Psoas muscle (tissue), 8 donors: ENCODE results near the gene GPR84. TPM values are rescaled to one million over a fixed set of nuclear protein-coding genes. Genes with fewer than 3 reads are reported as not detected.

ENCODE experiments used
- ATAC-seq, 4 donors: fragments of 200-7000 bp; cut with Tn5 transposase; one replicate each; pipeline ENCODE4 v1.9.1; 2020; ENCODE audit warnings: moderate library complexity in 3 of 4, mild to moderate bottlenecking in 2 of 4
- DNase-seq, 2 donors: peaks; one replicate each; pipeline ENCODE4 v3.0.0-alpha.2; 2020
- H3K27ac ChIP-seq: fragments of 200-600 bp; one replicate; pipeline ENCODE4 v1.8.0; 2022
- H3K27me3 ChIP-seq, 3 donors: fragments of 200-600 bp in 1 of 3; one replicate each; pipeline versions ENCODE4 v1.6.1 to v1.8.0; 2013 to 2022; ENCODE audit warnings: low read length in 2 of 3, mild to moderate bottlenecking in 2 of 3, moderate library complexity in 1 of 3; ENCODE audit not compliant: insufficient read depth in 3 of 3
- H3K36me3 ChIP-seq, 2 donors: fragments of 200-600 bp in 1 of 2; one replicate each; pipeline versions ENCODE4 v1.6.1 to v1.8.0; 2013 to 2022; ENCODE audit warnings: low read depth in 1 of 2, mild to moderate bottlenecking in 1 of 2, moderate library complexity in 1 of 2; ENCODE audit not compliant: insufficient read depth in 1 of 2
- H3K4me1 ChIP-seq: fragments of 200-600 bp; one replicate; pipeline ENCODE4 v1.8.0; 2022
- H3K4me3 ChIP-seq: fragments of 200-600 bp; one replicate; pipeline ENCODE4 v1.8.0; 2022; ENCODE audit warnings: mild to moderate bottlenecking
- H3K9me3 ChIP-seq: fragments of 200-600 bp; one replicate; pipeline ENCODE4 v1.8.0; 2022
- WGBS, 3 donors: extraction: QIAGEN DNeasy Blood & Tissue Kit; methylation state at CpG; one replicate each; pipeline versions ENCODE4 v1.1.6 to v1.1.7; 2013; 5-methylcytosine and 5-hydroxymethylcytosine counted together
- intact Hi-C, 2 donors: fragments of 100-400 bp; cut with DNase I; formaldehyde crosslinking; loops; one replicate each; pipeline versions ENCODE4 v1.11.0 to v1.14.2; 2022
- polyA plus RNA-seq, 3 donors: library from polyadenylated mRNA; stranded (reverse); fragments of 200-250 nt; gene quantifications; one replicate each; pipeline ENCODE4 v1.2.3, GENCODE V29; 2013
- total RNA-seq, 4 donors: library from RNA; stranded (reverse); fragmentation: NEBNext Ultra II Directional in 2 of 4; extraction: Animal tissue kit (Norgen Biotek cat#: 25700) in 2 of 4; gene quantifications; one replicate each; pipeline versions ENCODE4 v1.2.1 to v1.2.4, GENCODE V29; 2021 to 2023
- TF ChIP-seq, protein P1 (sequence below): fragments of 200-600 bp; IDR thresholded peaks from one replicate; pipeline ENCODE4 v1.8.0; 2022; ENCODE audit warnings: antibody characterized with exemption
- donor health status: healthy with polysubstance abuse.
- donor health status: DM: no; HTN: no; CAD: no; lungs with moderate emphysema.
- donor health status: Bipolar disorder and iron deficiency.
- donor health status: healthy.
- donor health status: DM: yes; HTN: yes; CAD: no.
- donor health status: DM: no; HTN: no; CAD: no.
- donor health status: DM: no; HTN: no; CAD: no.
- donor health status: DM: yes; HTN: yes; CAD: no.

GPR84 gene
- total and polyA plus RNA-seq, 7 donors = 0.16 to 0.40 TPM; not detected in 5

GRCh38 chr12:54363618-54364017 lies 668 bp downstream of the GPR84 start:
- H3K27me3 ChIP-seq = no peaks in the 10 kb centered on the region
- no peak overlapping the region for H3K27ac ChIP-seq
- peaks cover 7% of the 10 kb centered on the region for H3K4me1 ChIP-seq
- H3K9me3 ChIP-seq = no peaks in the 10 kb centered on the region
- ATAC-seq = no peak
- intact Hi-C loops = loop anchor here (5.0 kb wide), 2 partner anchors 71 to 141 kb away; no protein-coding TSS in a partner anchor
- no peak for DNase-seq
- 81 to 88% (median 87%) methylated on average over 6 of the region's 6 CpGs for WGBS, 3 donors
- TF ChIP-seq, protein P1, sequence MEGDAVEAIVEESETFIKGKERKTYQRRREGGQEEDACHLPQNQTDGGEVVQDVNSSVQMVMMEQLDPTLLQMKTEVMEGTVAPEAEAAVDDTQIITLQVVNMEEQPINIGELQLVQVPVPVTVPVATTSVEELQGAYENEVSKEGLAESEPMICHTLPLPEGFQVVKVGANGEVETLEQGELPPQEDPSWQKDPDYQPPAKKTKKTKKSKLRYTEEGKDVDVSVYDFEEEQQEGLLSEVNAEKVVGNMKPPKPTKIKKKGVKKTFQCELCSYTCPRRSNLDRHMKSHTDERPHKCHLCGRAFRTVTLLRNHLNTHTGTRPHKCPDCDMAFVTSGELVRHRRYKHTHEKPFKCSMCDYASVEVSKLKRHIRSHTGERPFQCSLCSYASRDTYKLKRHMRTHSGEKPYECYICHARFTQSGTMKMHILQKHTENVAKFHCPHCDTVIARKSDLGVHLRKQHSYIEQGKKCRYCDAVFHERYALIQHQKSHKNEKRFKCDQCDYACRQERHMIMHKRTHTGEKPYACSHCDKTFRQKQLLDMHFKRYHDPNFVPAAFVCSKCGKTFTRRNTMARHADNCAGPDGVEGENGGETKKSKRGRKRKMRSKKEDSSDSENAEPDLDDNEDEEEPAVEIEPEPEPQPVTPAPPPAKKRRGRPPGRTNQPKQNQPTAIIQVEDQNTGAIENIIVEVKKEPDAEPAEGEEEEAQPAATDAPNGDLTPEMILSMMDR = no peak
- no peaks in the 10 kb centered on the region for H3K36me3 ChIP-seq
- H3K4me3 ChIP-seq = no peak overlapping the region

DNA sequence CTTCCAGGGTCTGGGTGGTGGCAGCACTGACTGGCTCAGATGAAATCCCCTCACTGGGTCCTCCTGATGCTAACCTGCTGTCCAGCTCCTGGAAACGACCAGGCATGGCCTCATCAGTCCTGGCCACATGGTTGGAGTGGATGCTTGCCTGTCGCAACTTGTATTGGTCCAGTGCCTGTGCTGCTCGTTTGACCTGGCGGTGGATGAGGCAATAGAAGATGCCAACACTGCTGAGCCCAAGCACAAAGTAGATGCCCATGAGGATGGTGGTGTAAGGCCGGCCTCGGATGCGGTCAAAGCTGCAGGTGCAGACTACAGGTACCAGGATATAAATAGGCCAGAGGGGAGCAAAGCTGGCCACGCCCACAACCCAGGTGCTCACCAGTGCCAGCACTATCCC lies 1.2 kb downstream of the GPR84 start:
- no peaks in the 10 kb centered on the region for H3K27me3 ChIP-seq
- DNase-seq (no peak), ATAC-seq (no peak)
- H3K4me3 ChIP-seq = no peak overlapping the region
- H3K9me3 ChIP-seq = no peaks in the 10 kb centered on the region
- peaks cover 13% of the 10 kb centered on the region for H3K4me1 ChIP-seq
- WGBS, 3 donors = 67 to 78% (median 68%) methylated on average over 8 of the region's 8 CpGs
- intact Hi-C loops = loop anchor here (5.0 kb wide), 2 partner anchors 71 to 141 kb away; no protein-coding TSS in a partner anchor
- TF ChIP-seq, protein P1 = no peak
- H3K27ac ChIP-seq = no peak overlapping the region
- H3K36me3 ChIP-seq = no peaks in the 10 kb centered on the region

- Histone ChIP-seq H3K27me3 (no peaks in the 10 kb centered on the region), H3K4me1 (peaks cover 14% of the 10 kb centered on the region), H3K27ac (no peak overlapping the region), H3K4me3 (no peak overlapping the region), H3K9me3 (no peaks in the 10 kb centered on the region), H3K36me3 (no peaks in the 10 kb centered on the region)
- intact Hi-C loops = loop anchor here (2.0 to 5.0 kb wide), 3 partner anchors 69 to 140 kb away; no protein-coding TSS in a partner anchor
- DNase-seq (peak; percentile 65 to 85), ATAC-seq (peak in 3 of 4 donors; percentile 26 to 50 (median 40))
- WGBS, 3 donors = 73 to 75% (median 75%) methylated on average over 16 of the region's 16 CpGs
- TF ChIP-seq, protein P1 = peak; percentile 79
Measured at GRCh38 chr12:54360717-54361456, 3.4 kb downstream of the GPR84 start.

DNA sequence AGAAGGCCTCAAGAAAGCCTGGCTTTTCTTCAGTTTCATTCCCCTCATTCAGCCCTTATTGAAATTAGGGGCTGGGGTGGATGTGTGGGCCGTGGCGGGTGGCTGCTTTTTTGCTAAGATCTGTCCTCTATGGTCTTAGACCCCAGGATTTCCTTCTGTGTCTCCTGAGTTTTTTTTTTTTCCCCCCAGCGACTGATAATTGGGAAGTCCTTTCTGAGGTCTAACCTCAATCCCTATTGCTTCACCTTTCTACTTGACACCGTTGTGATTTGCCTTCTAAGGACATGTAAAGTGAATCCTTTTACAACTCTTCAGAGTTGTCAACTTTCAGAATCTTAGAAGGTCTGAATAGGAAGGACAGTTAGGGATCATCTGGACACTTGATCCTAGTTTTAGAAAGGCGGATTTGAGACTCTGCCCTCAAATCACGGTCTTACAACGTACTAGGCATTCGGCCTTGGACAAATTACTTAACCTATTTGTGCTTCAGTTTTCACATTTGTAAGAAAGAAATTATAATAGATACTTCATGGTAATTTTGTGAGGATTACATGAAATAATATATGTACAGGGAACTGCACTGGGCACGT lies 4.4 kb downstream of the GPR84 start:
- 39 to 63% (median 55%) methylated on average over 9 of the region's 9 CpGs for WGBS, 3 donors
- TF ChIP-seq, protein P1 = no peak
- H3K4me1 ChIP-seq = peaks cover 14% of the 10 kb centered on the region
- ATAC-seq = no peak
- intact Hi-C loops = loop anchor here (2.0 to 5.0 kb wide), 4 partner anchors 68 to 373 kb away; partner anchors contain the start of gene HOXC10 (in 1 of the 2)
- H3K9me3 ChIP-seq = no peaks in the 10 kb centered on the region
- no peaks in the 10 kb centered on the region for H3K27me3 ChIP-seq
- peak overlapping the region; percentile 65 for H3K4me3 ChIP-seq
- peak overlapping the region; percentile 89 for H3K27ac ChIP-seq
- no peaks in the 10 kb centered on the region for H3K36me3 ChIP-seq
- DNase-seq = no peak
